GM23338 (cell line): ENCODE results near the gene NDUFS6. TPM values are rescaled to one million over a fixed set of nuclear protein-coding genes. Genes with fewer than 3 reads are reported as not detected.

Source experiments
- ATAC-seq: fragments of 200-7000 bp; cut with Tn5 transposase; 3 replicates; pipeline ENCODE4 v1.9.1; 2020
- DNase-seq: peaks from one replicate; pipeline ENCODE4 v3.0.0-alpha.2; 2015; ENCODE audit warnings: low spot score
- H2AFZ ChIP-seq: fragments of 200-600 bp; sonication (generic); 2 replicates; pipeline ENCODE4 v1.8.0; 2016; ENCODE audit warnings: antibody characterized with exemption, mild to moderate bottlenecking, moderate library complexity
- H3F3A ChIP-seq: fragments of 200-600 bp; sonication (generic); replicated peaks from 2 replicates; pipeline ENCODE4 v1.8.0; 2017; ENCODE audit warnings: antibody characterized with exemption, mixed run types, low read depth
- H3K27ac ChIP-seq: fragments of 200-600 bp; sonication (generic); 2 replicates; pipeline ENCODE4 v1.6.1; 2016; ENCODE audit warnings: low read depth
- H3K27me3 ChIP-seq: fragments of 200-600 bp; sonication (generic); 2 replicates; pipeline ENCODE4 v1.8.0; 2016; ENCODE audit warnings: mild to moderate bottlenecking, mixed run types, moderate library complexity; ENCODE audit not compliant: insufficient read depth
- H3K36me3 ChIP-seq: fragments of 200-600 bp; sonication (generic); 2 replicates; pipeline ENCODE4 v1.8.0; 2016; ENCODE audit warnings: mild to moderate bottlenecking; ENCODE audit not compliant: insufficient read depth
- H3K4me1 ChIP-seq: fragments of 200-600 bp; sonication (generic); 2 replicates; pipeline ENCODE4 v1.8.0; 2016; ENCODE audit warnings: mild to moderate bottlenecking, moderate library complexity; ENCODE audit not compliant: insufficient read depth
- H3K4me2 ChIP-seq: fragments of 200-600 bp; sonication (generic); 2 replicates; pipeline ENCODE4 v1.7.1; 2017; ENCODE audit warnings: mixed run types
- H3K4me3 ChIP-seq: fragments of 200-600 bp; sonication (generic); 2 replicates; pipeline ENCODE4 v1.6.1; 2016; ENCODE audit warnings: mixed run types
- H3K79me2 ChIP-seq: fragments of 200-600 bp; sonication (generic); replicated peaks from 2 replicates; pipeline ENCODE4 v1.8.0; 2017; ENCODE audit warnings: mild to moderate bottlenecking; ENCODE audit not compliant: insufficient read depth
- H3K9me2 ChIP-seq: fragments of 200-600 bp; sonication (generic); 2 replicates; pipeline ENCODE4 v1.8.0; 2017; ENCODE audit not compliant: insufficient read depth
- H4K20me1 ChIP-seq: fragments of 200-600 bp; sonication (generic); replicated peaks from 2 replicates; pipeline ENCODE4 v1.8.0; 2017; ENCODE audit warnings: mild to moderate bottlenecking; ENCODE audit not compliant: insufficient read depth
- H3K27ac Mint-ChIP-seq: 2 replicates; pipeline ENCODE4 v1.8.0; 2020; ENCODE audit warnings: inconsistent platforms, mild to moderate bottlenecking, moderate library complexity, mixed read lengths
- H3K27me3 Mint-ChIP-seq: 3 replicates; pipeline ENCODE4 v1.8.0; 2022; ENCODE audit warnings: low read depth, mild to moderate bottlenecking, moderate library complexity, mixed read lengths, inconsistent platforms; ENCODE audit not compliant: insufficient read depth, poor library complexity
- H3K36me3 Mint-ChIP-seq: 3 replicates; pipeline ENCODE4 v1.8.0; 2021; ENCODE audit warnings: low read depth, mild to moderate bottlenecking, inconsistent platforms, moderate library complexity, mixed read lengths
- H3K4me1 Mint-ChIP-seq: 3 replicates; pipeline ENCODE4 v1.8.0; 2020; ENCODE audit warnings: mild to moderate bottlenecking, inconsistent platforms, mixed read lengths
- H3K4me3 Mint-ChIP-seq: 3 replicates; pipeline ENCODE4 v1.8.0; 2021; ENCODE audit warnings: moderate library complexity, mild to moderate bottlenecking, inconsistent platforms, mixed read lengths
- H3K9me3 Mint-ChIP-seq: 3 replicates; pipeline ENCODE4 v1.8.0; 2020; ENCODE audit warnings: moderate library complexity, mild to moderate bottlenecking, inconsistent platforms, mixed read lengths
- CREB1 ChIP-seq: fragments of 250-450 bp; sonication (Bioruptor Pico); IDR thresholded peaks from 2 replicates; pipeline ENCODE4 v1.5.0; 2020; ENCODE audit warnings: low read depth, mild to moderate bottlenecking, moderate library complexity
- CTCF ChIP-seq, 2 experiments: fragments of 200-600 bp in 1 of 2; sonication (generic) in 1 of 2; conservative IDR thresholded peaks; 2 replicates each; pipeline versions ENCODE4 v1.5.1 to v1.6.1; 2016 to 2017; ENCODE audit warnings: antibody characterized with exemption in 2 of 2, low read depth in 2 of 2, mild to moderate bottlenecking in 2 of 2, moderate library complexity in 1 of 2
- ETS1 ChIP-seq: IDR thresholded peaks from 2 replicates; pipeline ENCODE4 v1.6.1; 2016; ENCODE audit warnings: antibody characterized with exemption
- EZH2 ChIP-seq: fragments of 200-600 bp; sonication (generic); IDR thresholded peaks from one replicate; pipeline ENCODE4 v1.8.0; 2017; ENCODE audit warnings: antibody characterized with exemption, mild to moderate bottlenecking, low read depth; ENCODE audit not compliant: unreplicated experiment
- EZH2phosphoT487 ChIP-seq: fragments of 200-600 bp; sonication (generic); IDR thresholded peaks from one replicate; pipeline ENCODE4 v1.8.1; 2018; ENCODE audit warnings: antibody characterized with exemption; ENCODE audit not compliant: unreplicated experiment
- JUNB ChIP-seq: IDR thresholded peaks from one replicate; pipeline ENCODE4 v1.6.1; 2016; ENCODE audit warnings: antibody characterized with exemption; ENCODE audit not compliant: unreplicated experiment
- NANOG ChIP-seq: IDR thresholded peaks from 2 replicates; pipeline ENCODE4 v1.6.1; 2016; ENCODE audit warnings: antibody characterized with exemption, borderline replicate concordance
- POLR2AphosphoS5 ChIP-seq: IDR thresholded peaks from 2 replicates; pipeline ENCODE4 v1.6.1; 2016; ENCODE audit warnings: antibody characterized with exemption, low read depth
- REST ChIP-seq: IDR thresholded peaks from one replicate; pipeline ENCODE4 v1.6.1; 2018; ENCODE audit warnings: antibody characterized with exemption; ENCODE audit not compliant: unreplicated experiment
- ZNF114 ChIP-seq: fragments of 250-450 bp; sonication (Bioruptor Pico); IDR thresholded peaks from 2 replicates; pipeline ENCODE4 v1.5.0; 2020; ENCODE audit warnings: mild to moderate bottlenecking, moderate library complexity
- ZNF331 ChIP-seq: fragments of 250-450 bp; sonication (Bioruptor Pico); IDR thresholded peaks from 2 replicates; pipeline ENCODE4 v1.5.0; 2020; ENCODE audit warnings: low read depth, mild to moderate bottlenecking, moderate library complexity
- polyA plus RNA-seq: library from polyadenylated mRNA; unstranded; fragments of >200 nt; fragmentation: Nextera tagmentation; extraction: Ambion mirVana; gene quantifications from 2 replicates; pipeline ENCODE4 v1.2.1, GENCODE V29; 2016
- total RNA-seq: library from RNA; depleted of rRNA; stranded (reverse); fragments of >200 nt; shearing (Covaris generic); gene quantifications from 2 replicates; pipeline ENCODE4 v1.2.3, GENCODE V29; 2014
- TF ChIP-seq, protein P1 (sequence below): fragments of 250-450 bp; sonication (Bioruptor Pico); IDR thresholded peaks from 2 replicates; pipeline ENCODE4 v1.5.0; 2020; ENCODE audit warnings: mild to moderate bottlenecking, moderate library complexity

The NDUFS6 gene
- total and polyA plus RNA-seq, 2 experiments from 2014 or later: 94.8 to 289 TPM

- Mint-ChIP-seq H3K9me3 (no peaks in the 10 kb centered on the region), H3K27ac (no peak overlapping the region), H3K36me3 (peaks cover 27% of the 10 kb centered on the region), H3K4me3 (no peak overlapping the region), H3K4me1 (peaks cover 20% of the 10 kb centered on the region), H3K27me3 (peaks cover 8% of the 10 kb centered on the region)
- Histone ChIP-seq H3K4me2 (no peak overlapping the region), H3K4me3 (no peak overlapping the region), H3K36me3 (peaks cover 7% of the 10 kb centered on the region; the same call in 1 of the 2 replicates), H3K79me2 (peaks cover 20% of the 10 kb centered on the region), H3K9me2 (no peaks in the 10 kb centered on the region), H2AFZ (no peak overlapping the region), H3F3A (no peaks in the 10 kb centered on the region), H3K27ac (no peak overlapping the region), H4K20me1 (no peaks in the 10 kb centered on the region; the same call in none of the 2 replicates), H3K4me1 (0 out of 2 replicates have a peak, but pooled peaks cover 3% of the 10 kb centered on the region), H3K27me3 (no peaks in the 10 kb centered on the region)
- ATAC-seq (no peak), DNase-seq (no peak)
- no peak for TF ChIP-seq CREB1 (CRISPR knock-in tag)
- TF ChIP-seq ZNF331 (CRISPR knock-in tag): no peak
- no peak for TF ChIP-seq ZNF114
- TF ChIP-seq, protein P1, sequence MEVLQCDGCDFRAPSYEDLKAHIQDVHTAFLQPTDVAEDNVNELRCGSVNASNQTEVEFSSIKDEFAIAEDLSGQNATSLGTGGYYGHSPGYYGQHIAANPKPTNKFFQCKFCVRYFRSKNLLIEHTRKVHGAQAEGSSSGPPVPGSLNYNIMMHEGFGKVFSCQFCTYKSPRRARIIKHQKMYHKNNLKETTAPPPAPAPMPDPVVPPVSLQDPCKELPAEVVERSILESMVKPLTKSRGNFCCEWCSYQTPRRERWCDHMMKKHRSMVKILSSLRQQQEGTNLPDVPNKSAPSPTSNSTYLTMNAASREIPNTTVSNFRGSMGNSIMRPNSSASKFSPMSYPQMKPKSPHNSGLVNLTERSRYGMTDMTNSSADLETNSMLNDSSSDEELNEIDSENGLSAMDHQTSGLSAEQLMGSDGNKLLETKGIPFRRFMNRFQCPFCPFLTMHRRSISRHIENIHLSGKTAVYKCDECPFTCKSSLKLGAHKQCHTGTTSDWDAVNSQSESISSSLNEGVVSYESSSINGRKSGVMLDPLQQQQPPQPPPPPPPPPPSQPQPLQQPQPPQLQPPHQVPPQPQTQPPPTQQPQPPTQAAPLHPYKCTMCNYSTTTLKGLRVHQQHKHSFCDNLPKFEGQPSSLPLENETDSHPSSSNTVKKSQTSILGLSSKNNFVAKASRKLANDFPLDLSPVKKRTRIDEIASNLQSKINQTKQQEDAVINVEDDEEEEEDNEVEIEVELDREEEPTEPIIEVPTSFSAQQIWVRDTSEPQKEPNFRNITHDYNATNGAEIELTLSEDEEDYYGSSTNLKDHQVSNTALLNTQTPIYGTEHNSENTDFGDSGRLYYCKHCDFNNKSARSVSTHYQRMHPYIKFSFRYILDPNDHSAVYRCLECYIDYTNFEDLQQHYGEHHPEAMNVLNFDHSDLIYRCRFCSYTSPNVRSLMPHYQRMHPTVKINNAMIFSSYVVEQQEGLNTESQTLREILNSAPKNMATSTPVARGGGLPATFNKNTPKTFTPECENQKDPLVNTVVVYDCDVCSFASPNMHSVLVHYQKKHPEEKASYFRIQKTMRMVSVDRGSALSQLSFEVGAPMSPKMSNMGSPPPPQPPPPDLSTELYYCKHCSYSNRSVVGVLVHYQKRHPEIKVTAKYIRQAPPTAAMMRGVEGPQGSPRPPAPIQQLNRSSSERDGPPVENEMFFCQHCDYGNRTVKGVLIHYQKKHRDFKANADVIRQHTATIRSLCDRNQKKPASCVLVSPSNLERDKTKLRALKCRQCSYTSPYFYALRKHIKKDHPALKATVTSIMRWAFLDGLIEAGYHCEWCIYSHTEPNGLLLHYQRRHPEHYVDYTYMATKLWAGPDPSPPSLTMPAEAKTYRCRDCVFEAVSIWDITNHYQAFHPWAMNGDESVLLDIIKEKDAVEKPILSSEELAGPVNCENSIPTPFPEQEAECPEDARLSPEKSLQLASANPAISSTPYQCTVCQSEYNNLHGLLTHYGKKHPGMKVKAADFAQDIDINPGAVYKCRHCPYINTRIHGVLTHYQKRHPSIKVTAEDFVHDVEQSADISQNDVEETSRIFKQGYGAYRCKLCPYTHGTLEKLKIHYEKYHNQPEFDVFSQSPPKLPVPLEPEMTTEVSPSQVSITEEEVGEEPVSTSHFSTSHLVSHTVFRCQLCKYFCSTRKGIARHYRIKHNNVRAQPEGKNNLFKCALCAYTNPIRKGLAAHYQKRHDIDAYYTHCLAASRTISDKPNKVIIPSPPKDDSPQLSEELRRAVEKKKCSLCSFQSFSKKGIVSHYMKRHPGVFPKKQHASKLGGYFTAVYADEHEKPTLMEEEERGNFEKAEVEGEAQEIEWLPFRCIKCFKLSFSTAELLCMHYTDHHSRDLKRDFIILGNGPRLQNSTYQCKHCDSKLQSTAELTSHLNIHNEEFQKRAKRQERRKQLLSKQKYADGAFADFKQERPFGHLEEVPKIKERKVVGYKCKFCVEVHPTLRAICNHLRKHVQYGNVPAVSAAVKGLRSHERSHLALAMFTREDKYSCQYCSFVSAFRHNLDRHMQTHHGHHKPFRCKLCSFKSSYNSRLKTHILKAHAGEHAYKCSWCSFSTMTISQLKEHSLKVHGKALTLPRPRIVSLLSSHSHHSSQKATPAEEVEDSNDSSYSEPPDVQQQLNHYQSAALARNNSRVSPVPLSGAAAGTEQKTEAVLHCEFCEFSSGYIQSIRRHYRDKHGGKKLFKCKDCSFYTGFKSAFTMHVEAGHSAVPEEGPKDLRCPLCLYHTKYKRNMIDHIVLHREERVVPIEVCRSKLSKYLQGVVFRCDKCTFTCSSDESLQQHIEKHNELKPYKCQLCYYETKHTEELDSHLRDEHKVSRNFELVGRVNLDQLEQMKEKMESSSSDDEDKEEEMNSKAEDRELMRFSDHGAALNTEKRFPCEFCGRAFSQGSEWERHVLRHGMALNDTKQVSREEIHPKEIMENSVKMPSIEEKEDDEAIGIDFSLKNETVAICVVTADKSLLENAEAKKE: no peak
- no peak for TF ChIP-seq NANOG
- no peak for TF ChIP-seq POLR2AphosphoS5
- TF ChIP-seq ETS1: no peak
- no peak for TF ChIP-seq CTCF (conservative IDR thresholded peaks at IDR 0.05; ENCODE audit: low read depth in 2 of 2)
- TF ChIP-seq JUNB: no peak
- TF ChIP-seq REST: no peak
- TF ChIP-seq EZH2: no peak
- no peak for TF ChIP-seq EZH2phosphoT487
Observed at GRCh38 chr5:1795931-1796330, 5.3 kb upstream of the NDUFS6 start.
